Breast epithelium (tissue), 4 donors: ENCODE measurements around the gene WNT3. TPM values are rescaled to one million over a fixed set of nuclear protein-coding genes. Genes with fewer than 3 reads are reported as not detected.

Experiments
- DNase-seq, 2 donors: peaks; one replicate each; pipeline ENCODE4 v3.0.0-alpha.2; 2019; ENCODE audit warnings: low spot score in 2 of 2
- H3K27ac ChIP-seq, 2 donors: fragments of 200-600 bp; sonication (generic) in 1 of 2; one replicate each; pipeline ENCODE4 v1.5.1; 2016 to 2019; ENCODE audit warnings: mild to moderate bottlenecking in 1 of 2
- H3K27me3 ChIP-seq, 2 donors: fragments of 200-600 bp; sonication (generic) in 1 of 2; one replicate each; pipeline versions ENCODE4 v1.5.1 to v1.6.0; 2017 to 2019; ENCODE audit warnings: control low read depth in 1 of 2, mild to moderate bottlenecking in 1 of 2
- H3K36me3 ChIP-seq: fragments of 200-600 bp; one replicate; pipeline ENCODE4 v1.5.1; 2019
- H3K4me1 ChIP-seq, 2 donors: fragments of 200-600 bp; sonication (generic); one replicate each; pipeline ENCODE4 v1.5.1; 2016 to 2019; ENCODE audit warnings: control low read depth in 1 of 2
- H3K4me3 ChIP-seq, 3 donors: fragments of 200-600 bp; sonication (generic); 1 replicate in 2 of 3; 2 replicates in 1 of 3; pipeline ENCODE4 v1.5.1; 2016 to 2019; ENCODE audit warnings: mild to moderate bottlenecking in 3 of 3, moderate library complexity in 2 of 3
- H3K9me3 ChIP-seq, 2 donors: fragments of 200-600 bp; sonication (generic) in 1 of 2; one replicate each; pipeline ENCODE4 v1.5.1; 2016 to 2019; ENCODE audit warnings: control low read depth in 1 of 2
- POLR2A ChIP-seq: fragments of 450-650 bp; IDR thresholded peaks from one replicate; pipeline ENCODE4 v1.6.1; 2016; ENCODE audit warnings: antibody characterized with exemption, mild to moderate bottlenecking, moderate library complexity
- POLR2AphosphoS5 ChIP-seq, 3 donors: sonication (generic); formaldehyde crosslinking; IDR thresholded peaks; one replicate each; pipeline ENCODE4 v1.6.1; 2017; ENCODE audit warnings: antibody characterized with exemption in 3 of 3
- intact Hi-C: fragments of 100-400 bp; cut with DNase I; formaldehyde crosslinking; loops from one replicate; pipeline ENCODE4 v1.15.1; 2023; ENCODE audit warnings: low total_unique reads
- total RNA-seq, 3 donors: library from RNA; depleted of rRNA; stranded (reverse); fragments of >200 nt; gene quantifications; one replicate each; pipeline ENCODE4 v1.1.0, GENCODE V29; 2016
- TF ChIP-seq, protein P1 (sequence below), 3 donors: fragments of 450-650 bp; IDR thresholded peaks; one replicate each; pipeline ENCODE4 v1.5.1; 2016 to 2017; ENCODE audit warnings: antibody characterized with exemption in 3 of 3, mild to moderate bottlenecking in 3 of 3, moderate library complexity in 3 of 3

The WNT3 gene
- total RNA-seq, 3 donors from 2014 or later: 0.48 to 2.9 (median 1.6) TPM

DNA sequence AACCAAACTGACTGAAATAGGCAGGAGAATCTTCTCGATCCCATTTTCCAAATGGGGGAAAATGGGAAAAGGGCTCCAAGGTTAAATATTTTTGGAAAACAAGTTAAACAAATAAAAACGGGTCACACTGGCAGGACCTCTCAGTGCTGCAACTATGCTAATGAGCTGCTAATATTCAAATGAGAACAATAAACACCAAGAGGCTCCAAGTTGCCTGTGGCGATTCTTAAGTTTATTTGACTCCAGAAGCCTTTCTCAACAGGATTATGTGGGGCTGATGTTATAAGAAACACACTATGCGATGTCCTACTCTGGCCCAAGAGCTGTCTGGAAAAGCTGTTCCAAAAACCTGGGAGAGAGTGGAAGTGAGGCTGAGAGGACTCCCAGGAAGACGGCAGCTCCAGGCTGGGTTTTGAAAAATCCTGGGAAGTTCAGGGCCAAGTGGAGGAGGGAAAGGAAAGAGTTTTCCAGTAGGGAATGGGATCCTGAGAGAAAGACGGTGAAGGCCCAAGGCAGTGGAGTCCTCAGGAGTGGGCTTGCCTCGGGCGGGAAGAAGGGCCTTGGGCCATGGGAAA is 21.4 kb downstream of the WNT3 start:
- no peaks in the 10 kb centered on the region for H3K36me3 ChIP-seq
- H3K4me3 ChIP-seq: no peak overlapping the region
- DNase-seq: no peak
- no peak overlapping the region for H3K27ac ChIP-seq
- no peaks in the 10 kb centered on the region for H3K9me3 ChIP-seq
- H3K4me1 ChIP-seq: no peaks in the 10 kb centered on the region
- TF ChIP-seq POLR2AphosphoS5 (IDR thresholded peaks at IDR 0.05) (no peak), POLR2A (no peak)
- TF ChIP-seq, protein P1, sequence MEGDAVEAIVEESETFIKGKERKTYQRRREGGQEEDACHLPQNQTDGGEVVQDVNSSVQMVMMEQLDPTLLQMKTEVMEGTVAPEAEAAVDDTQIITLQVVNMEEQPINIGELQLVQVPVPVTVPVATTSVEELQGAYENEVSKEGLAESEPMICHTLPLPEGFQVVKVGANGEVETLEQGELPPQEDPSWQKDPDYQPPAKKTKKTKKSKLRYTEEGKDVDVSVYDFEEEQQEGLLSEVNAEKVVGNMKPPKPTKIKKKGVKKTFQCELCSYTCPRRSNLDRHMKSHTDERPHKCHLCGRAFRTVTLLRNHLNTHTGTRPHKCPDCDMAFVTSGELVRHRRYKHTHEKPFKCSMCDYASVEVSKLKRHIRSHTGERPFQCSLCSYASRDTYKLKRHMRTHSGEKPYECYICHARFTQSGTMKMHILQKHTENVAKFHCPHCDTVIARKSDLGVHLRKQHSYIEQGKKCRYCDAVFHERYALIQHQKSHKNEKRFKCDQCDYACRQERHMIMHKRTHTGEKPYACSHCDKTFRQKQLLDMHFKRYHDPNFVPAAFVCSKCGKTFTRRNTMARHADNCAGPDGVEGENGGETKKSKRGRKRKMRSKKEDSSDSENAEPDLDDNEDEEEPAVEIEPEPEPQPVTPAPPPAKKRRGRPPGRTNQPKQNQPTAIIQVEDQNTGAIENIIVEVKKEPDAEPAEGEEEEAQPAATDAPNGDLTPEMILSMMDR (IDR thresholded peaks at IDR 0.05): no peak
- intact Hi-C loops: no loop called here
- no peaks in the 10 kb centered on the region for H3K27me3 ChIP-seq

DNA sequence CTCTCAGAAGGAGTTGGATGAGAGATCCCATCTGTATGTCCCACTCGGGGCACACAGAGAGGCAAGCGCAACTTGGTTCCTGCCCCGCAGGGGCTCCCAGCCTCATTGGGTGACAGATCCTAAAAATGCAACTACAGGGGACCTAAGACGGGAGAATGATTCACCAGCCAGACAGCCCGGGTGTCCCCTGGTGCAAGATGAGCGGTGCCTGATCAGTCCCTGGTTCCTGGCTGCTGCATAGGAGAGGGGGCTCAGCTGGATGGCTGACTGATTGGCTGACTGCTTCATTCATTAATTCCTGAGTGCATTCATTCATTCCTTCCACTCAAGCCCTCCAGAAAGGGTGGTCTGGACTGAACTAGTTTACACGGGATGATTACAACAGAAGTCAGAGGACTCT is 22.0 kb downstream of the WNT3 start:
- intact Hi-C loops: no loop called here
- Histone ChIP-seq H3K27me3 (no peaks in the 10 kb centered on the region), H3K9me3 (no peaks in the 10 kb centered on the region), H3K4me1 (no peaks in the 10 kb centered on the region), H3K27ac (no peak overlapping the region), H3K4me3 (no peak overlapping the region), H3K36me3 (no peaks in the 10 kb centered on the region)
- TF ChIP-seq, protein P1 (IDR thresholded peaks at IDR 0.05): no peak
- TF ChIP-seq POLR2A (no peak), POLR2AphosphoS5 (IDR thresholded peaks at IDR 0.05) (no peak)
- no peak for DNase-seq

DNA sequence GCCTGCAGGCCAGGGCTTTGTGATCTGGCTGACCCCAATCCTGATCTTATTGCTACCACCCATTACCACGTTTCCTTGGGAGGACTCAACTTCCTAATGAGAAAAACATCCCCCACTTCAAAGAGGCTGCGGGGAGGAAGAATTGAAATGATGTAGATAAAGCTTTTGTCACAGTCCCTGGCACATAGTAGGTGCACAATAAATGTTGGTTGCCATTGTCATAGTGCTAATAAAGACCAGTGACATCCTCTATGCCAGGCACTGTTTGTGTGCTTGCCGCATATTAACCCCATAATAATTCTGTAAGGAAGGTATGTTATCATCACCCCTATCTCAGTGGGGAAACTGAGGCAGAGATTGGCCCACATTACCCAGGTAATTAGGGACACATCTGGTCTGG is 22.4 kb downstream of the WNT3 start:
- Histone ChIP-seq H3K4me1 (no peaks in the 10 kb centered on the region), H3K27me3 (no peaks in the 10 kb centered on the region), H3K27ac (no peak overlapping the region), H3K9me3 (no peaks in the 10 kb centered on the region), H3K4me3 (no peak overlapping the region), H3K36me3 (no peaks in the 10 kb centered on the region)
- TF ChIP-seq, protein P1 (IDR thresholded peaks at IDR 0.05): no peak
- TF ChIP-seq POLR2A (no peak), POLR2AphosphoS5 (IDR thresholded peaks at IDR 0.05) (no peak)
- intact Hi-C loops: no loop called here
- DNase-seq: no peak

DNA sequence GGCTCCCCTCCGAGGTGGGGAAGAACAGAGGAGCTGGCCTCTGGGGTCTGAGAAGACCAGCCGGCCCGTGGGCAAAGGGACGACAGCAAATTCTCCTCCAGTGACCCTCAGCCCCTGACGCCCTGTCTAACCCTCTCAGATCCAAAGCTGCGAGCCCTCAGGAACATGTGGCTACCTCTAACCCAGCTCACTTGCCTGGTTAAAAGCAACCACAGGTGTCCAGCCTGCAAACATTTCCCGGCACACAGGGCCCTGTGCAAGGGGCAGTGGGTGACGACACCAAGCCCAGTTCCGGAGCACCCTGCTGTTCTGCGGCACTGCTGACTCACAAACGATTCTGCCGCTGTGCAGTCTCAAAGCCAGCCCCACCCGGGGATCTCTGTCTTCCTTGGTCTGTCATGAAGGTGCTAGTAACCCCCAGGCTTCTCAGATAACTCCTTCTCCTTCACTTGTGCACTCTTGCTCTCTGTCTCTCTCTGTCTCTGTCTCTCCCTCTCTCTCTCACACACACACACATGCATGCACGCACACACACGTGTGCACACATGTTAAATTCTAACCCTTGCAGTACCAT is 23.0 kb downstream of the WNT3 start:
- intact Hi-C loops: no loop called here
- H3K27me3 ChIP-seq: no peaks in the 10 kb centered on the region
- H3K4me1 ChIP-seq: no peaks in the 10 kb centered on the region
- no peaks in the 10 kb centered on the region for H3K9me3 ChIP-seq
- no peak overlapping the region for H3K27ac ChIP-seq
- no peak for DNase-seq
- H3K4me3 ChIP-seq: no peak overlapping the region
- TF ChIP-seq, protein P1 (IDR thresholded peaks at IDR 0.05): no peak
- TF ChIP-seq POLR2AphosphoS5 (IDR thresholded peaks at IDR 0.05) (no peak), POLR2A (no peak)
- no peaks in the 10 kb centered on the region for H3K36me3 ChIP-seq

DNA sequence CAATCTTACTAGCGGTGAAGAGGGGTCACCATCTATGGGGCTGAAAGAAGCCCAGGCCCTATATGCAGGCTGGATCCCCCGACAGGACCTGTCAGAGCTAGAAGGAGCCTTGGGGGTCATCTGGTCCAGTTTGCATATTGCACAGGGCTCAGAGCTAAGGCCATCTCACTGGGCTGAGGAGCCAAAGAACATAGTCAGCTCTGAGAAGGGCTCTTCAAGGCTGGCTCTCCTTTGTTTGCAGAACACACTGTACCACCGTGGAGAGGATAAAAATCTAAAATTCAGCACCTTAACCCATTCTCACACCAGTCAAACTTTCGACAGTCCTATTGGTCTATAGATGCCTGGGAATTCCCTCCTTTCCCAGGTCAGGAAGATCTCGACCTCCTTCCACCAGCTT is 24.2 kb downstream of the WNT3 start:
- H3K27me3 ChIP-seq: no peaks in the 10 kb centered on the region
- no peak overlapping the region for H3K27ac ChIP-seq
- H3K4me3 ChIP-seq: no peak overlapping the region
- intact Hi-C loops: no loop called here
- H3K9me3 ChIP-seq: peaks cover 0 to 5% of the 10 kb centered on the region in 2 donors
- no peaks in the 10 kb centered on the region for H3K36me3 ChIP-seq
- no peak for TF ChIP-seq POLR2A
- TF ChIP-seq POLR2AphosphoS5 (IDR thresholded peaks at IDR 0.05): no peak
- TF ChIP-seq, protein P1 (IDR thresholded peaks at IDR 0.05): no peak
- H3K4me1 ChIP-seq: no peaks in the 10 kb centered on the region
- no peak for DNase-seq
